SK-N-SH (cell line): ENCODE measurements around the gene TXNRD2. TPM values are rescaled to one million over a fixed set of nuclear protein-coding genes. Genes with fewer than 3 reads are reported as not detected.

Source experiments
- CTCF ChIA-PET: fragments of 300-600, 350-600 bp; formaldehyde crosslinking; extraction: SDS; loops from one replicate; lab custom pipeline; 2021; lab: Yijun Ruan, JAX
- POLR2A ChIA-PET: fragments of 350-600 bp; sonication (Branson Sonifier 250); formaldehyde crosslinking; extraction: SDS; loops from one replicate; lab custom pipeline; 2020; ENCODE audit warnings: antibody characterized with exemption, inconsistent platforms; lab: Yijun Ruan, JAX
- DNase-seq: peaks from one replicate; pipeline ENCODE4 v3.0.0; 2012
- H2AFZ ChIP-seq: fragments of 200-600 bp; sonication (generic); 2 replicates; pipeline ENCODE4 v1.8.1; 2016; ENCODE audit warnings: antibody characterized with exemption, mild to moderate bottlenecking, low read depth
- H3F3A ChIP-seq: fragments of 200-600 bp; sonication (generic); replicated peaks from 2 replicates; pipeline ENCODE3; 2016; ENCODE audit warnings: antibody characterized with exemption, mild to moderate bottlenecking; ENCODE audit not compliant: insufficient read depth
- H3K27ac ChIP-seq, 2 experiments: fragments of 200-500 bp in 1 of 2; fragments of 200-600 bp in 1 of 2; sonication (Bioruptor generic) in 1 of 2; sonication (generic), shearing (Covaris generic) in 1 of 2; 2 replicates each; pipeline versions ENCODE4 v1.5.1 to v1.6.1; 2014 to 2016; ENCODE audit warnings: low read depth in 2 of 2, inconsistent platforms in 1 of 2, low read length in 1 of 2, mild to moderate bottlenecking in 1 of 2, mixed read lengths in 1 of 2
- H3K27me3 ChIP-seq: fragments of 200-600 bp; sonication (generic), shearing (Covaris generic); 2 replicates; pipeline ENCODE4 v1.6.1; 2016; ENCODE audit warnings: mixed run types; ENCODE audit not compliant: insufficient read depth
- H3K36me3 ChIP-seq, 2 experiments: fragments of 200-500 bp in 1 of 2; fragments of 200-600 bp in 1 of 2; sonication (Bioruptor generic) in 1 of 2; sonication (generic) in 1 of 2; replicated peaks in 1 of 2; 2 replicates each; pipeline versions ENCODE3 to v1.5.1; 2014 to 2016; ENCODE audit warnings: low read length in 1 of 2, mild to moderate bottlenecking in 1 of 2; ENCODE audit not compliant: insufficient read depth in 2 of 2, control insufficient read depth in 1 of 2
- H3K4me1 ChIP-seq, 2 experiments: fragments of 200-500 bp in 1 of 2; fragments of 200-600 bp in 1 of 2; sonication (Bioruptor generic) in 1 of 2; sonication (generic), shearing (Covaris generic) in 1 of 2; 2 replicates each; pipeline versions ENCODE4 v1.5.1 to v1.6.1; 2014 to 2016; ENCODE audit warnings: low read depth in 1 of 2, low read length in 1 of 2, mixed run types in 1 of 2; ENCODE audit not compliant: insufficient read depth in 2 of 2, control insufficient read depth in 1 of 2
- H3K4me2 ChIP-seq: fragments of 200-600 bp; sonication (generic), shearing (Covaris generic); 2 replicates; pipeline ENCODE4 v1.6.1; 2017; ENCODE audit warnings: mixed run types
- H3K4me3 ChIP-seq, 2 experiments: fragments of 200-500 bp in 1 of 2; fragments of 200-600 bp in 1 of 2; sonication (Bioruptor generic) in 1 of 2; sonication (generic), shearing (Covaris generic) in 1 of 2; 2 replicates each; pipeline versions ENCODE4 v1.5.1 to v1.8.1; 2014 to 2016; ENCODE audit warnings: low read depth in 2 of 2, inconsistent platforms in 1 of 2, low read length in 1 of 2, mild to moderate bottlenecking in 1 of 2, mixed read lengths in 1 of 2, moderate library complexity in 1 of 2
- H3K79me2 ChIP-seq: fragments of 200-600 bp; sonication (generic); 2 replicates; pipeline ENCODE4 v1.8.1; 2017; ENCODE audit warnings: mild to moderate bottlenecking; ENCODE audit not compliant: insufficient read depth
- H3K9ac ChIP-seq: fragments of 200-600 bp; sonication (generic); 2 replicates; pipeline ENCODE4 v1.6.1; 2017; ENCODE audit warnings: mixed run types
- H3K9me2 ChIP-seq: fragments of 200-600 bp; sonication (generic); 2 replicates; pipeline ENCODE4 v1.6.1; 2017; ENCODE audit warnings: mixed run types
- H3K9me3 ChIP-seq: fragments of 200-600 bp; sonication (generic); 2 replicates; pipeline ENCODE4 v1.6.1; 2017; ENCODE audit warnings: mixed run types, mild to moderate bottlenecking, moderate library complexity
- H4K20me1 ChIP-seq: fragments of 200-600 bp; sonication (generic); 2 replicates; pipeline ENCODE4 v1.6.1; 2017; ENCODE audit warnings: mild to moderate bottlenecking, mixed run types; ENCODE audit not compliant: insufficient read depth
- CHD2 ChIP-seq: fragments of 150-350 bp; IDR thresholded peaks from 2 replicates; pipeline ENCODE4 v1.6.1; 2018; ENCODE audit warnings: low read length; ENCODE audit not compliant: partially characterized antibody
- CTCF ChIP-seq: fragments of 200-600 bp; sonication (generic); IDR thresholded peaks from 2 replicates; pipeline ENCODE4 v1.6.1; 2017; ENCODE audit warnings: antibody characterized with exemption, mild to moderate bottlenecking, moderate library complexity
- EP300 ChIP-seq, 2 experiments: IDR thresholded peaks; 2 replicates each; pipeline versions ENCODE4 v1.4.0 to v1.6.1; 2012; ENCODE audit warnings: borderline replicate concordance in 1 of 2, low read depth in 1 of 2, low read length in 1 of 2
- IRF3 ChIP-seq: fragments of 150-350 bp; IDR thresholded peaks from 2 replicates; pipeline ENCODE4 v1.6.1; 2016; ENCODE audit warnings: mild to moderate bottlenecking, low read depth, low read length
- MAX ChIP-seq: IDR thresholded peaks from 2 replicates; pipeline ENCODE4 v1.4.0; 2012; ENCODE audit warnings: low read depth
- MEF2A ChIP-seq: IDR thresholded peaks from 2 replicates; pipeline ENCODE4 v1.4.0; 2012; ENCODE audit warnings: low read depth, borderline replicate concordance
- NFIC ChIP-seq: IDR thresholded peaks from 2 replicates; pipeline ENCODE4 v1.4.0; 2012; ENCODE audit warnings: borderline replicate concordance
- PBX3 ChIP-seq: IDR thresholded peaks from 2 replicates; pipeline ENCODE4; 2012
- POLR2AphosphoS5 ChIP-seq: IDR thresholded peaks from 2 replicates; pipeline ENCODE4 v1.6.1; 2012; ENCODE audit warnings: low read depth, low read length
- RCOR1 ChIP-seq: fragments of 150-350 bp; IDR thresholded peaks from 2 replicates; pipeline ENCODE4 v1.6.1; 2017; ENCODE audit warnings: antibody characterized with exemption, low read length
- REST ChIP-seq: IDR thresholded peaks from 2 replicates; pipeline ENCODE4 v1.6.1; 2012; ENCODE audit warnings: mild to moderate bottlenecking, low read depth, low read length, moderate library complexity
- RFX5 ChIP-seq: IDR thresholded peaks from 2 replicates; pipeline ENCODE4 v1.6.1; 2012; ENCODE audit warnings: mild to moderate bottlenecking, improper control_type of control experiment, low read length
- RXRA ChIP-seq: IDR thresholded peaks from 2 replicates; pipeline ENCODE4 v1.4.0; 2012; ENCODE audit warnings: low read depth, mild to moderate bottlenecking, borderline replicate concordance
- SIN3A ChIP-seq: IDR thresholded peaks from 2 replicates; pipeline ENCODE4 v1.6.1; 2012; ENCODE audit warnings: low read depth, mild to moderate bottlenecking, low read length, moderate library complexity, borderline replicate concordance
- SMC3 ChIP-seq: IDR thresholded peaks from 2 replicates; pipeline ENCODE4 v1.6.1; 2012; ENCODE audit warnings: low read depth, low read length, improper control_type of control experiment
- TAF1 ChIP-seq: IDR thresholded peaks from 2 replicates; pipeline ENCODE4 v1.6.1; 2012; ENCODE audit warnings: low read depth, mild to moderate bottlenecking, low read length, moderate library complexity, borderline replicate concordance
- TEAD4 ChIP-seq: IDR thresholded peaks from 2 replicates; pipeline ENCODE4 v1.4.0; 2012; ENCODE audit warnings: mild to moderate bottlenecking, borderline replicate concordance; ENCODE audit not compliant: insufficient read depth
- WGBS: methylation state at CpG from one replicate; pipeline ENCODE4 v1.1.6; 2017; ENCODE audit warnings: low lambda C conversion rate; 5-methylcytosine and 5-hydroxymethylcytosine counted together
- polyA plus RNA-seq, 3 experiments: library from polyadenylated mRNA; depleted of rRNA; stranded (reverse); fragments of >200 nt; gene quantifications; 2 replicates each; pipeline ENCODE4 v1.2.3, GENCODE V29; 2012

The TXNRD2 gene
- polyA plus RNA-seq, 1 of the 3 experiments (the other 2 are of a cell fraction) = 34.7 TPM

GRCh38 chr22:19921544-19922081 lies 20.0 kb downstream of the TXNRD2 start:
- H3K9me2 ChIP-seq = no peaks in the 10 kb centered on the region
- H3K4me3 ChIP-seq = no peak overlapping the region
- H3K79me2 ChIP-seq = no peaks in the 10 kb centered on the region
- no peak overlapping the region for H2AFZ ChIP-seq
- H3K4me1 ChIP-seq = no peaks in the 10 kb centered on the region
- DNase-seq = no peak
- H3K4me2 ChIP-seq = no peak overlapping the region
- no peaks in the 10 kb centered on the region for H3K9me3 ChIP-seq
- no peaks in the 10 kb centered on the region for H3F3A ChIP-seq
- no peak overlapping the region for H3K9ac ChIP-seq
- H4K20me1 ChIP-seq = no peaks in the 10 kb centered on the region
- no peaks in the 10 kb centered on the region for H3K27me3 ChIP-seq
- ChIA-PET CTCF (interaction anchor here (2.4 to 4.7 kb wide), 2 partner anchors 11 to 191 kb away, joined by 8 to 21 read pairs; no protein-coding TSS in a partner anchor), POLR2A (no interaction called here)
- TF ChIP-seq RCOR1 = no peak
- TF ChIP-seq SIN3A = no peak
- TF ChIP-seq RFX5 = no peak
- no peak for TF ChIP-seq SMC3
- no peak for TF ChIP-seq EP300 (IDR thresholded peaks at IDR 0.05; ENCODE audit: borderline replicate concordance in 1 of 2, low read depth in 1 of 2, low read length in 1 of 2)
- TF ChIP-seq TEAD4 = no peak
- TF ChIP-seq REST = no peak
- H3K36me3 ChIP-seq = peaks cover 0 to 13% of the 10 kb centered on the region in 2 experiments
- WGBS = 83% methylated on average over 3 of the region's 3 CpGs
- H3K27ac ChIP-seq = no peak overlapping the region

GRCh38 chr22:19919701-19920363 lies 21.8 kb downstream of the TXNRD2 start:
- Histone ChIP-seq H4K20me1 (no peaks in the 10 kb centered on the region), H3K4me1 (no peaks in the 10 kb centered on the region), H3K9me3 (no peaks in the 10 kb centered on the region), H3K4me3 (no peak overlapping the region), H3K27ac (no peak overlapping the region), H3K79me2 (no peaks in the 10 kb centered on the region), H3K27me3 (no peaks in the 10 kb centered on the region), H3K36me3 (peaks cover 1 to 25% of the 10 kb centered on the region in 2 experiments), H3F3A (no peaks in the 10 kb centered on the region), H3K4me2 (no peak overlapping the region), H2AFZ (no peak overlapping the region), H3K9me2 (no peaks in the 10 kb centered on the region), H3K9ac (no peak overlapping the region)
- TF ChIP-seq NFIC = no peak
- TF ChIP-seq IRF3 = no peak
- TF ChIP-seq RXRA = no peak
- TF ChIP-seq TAF1 = no peak
- TF ChIP-seq RCOR1 = no peak
- no peak for TF ChIP-seq RFX5
- TF ChIP-seq POLR2AphosphoS5 = no peak
- TF ChIP-seq MEF2A = no peak
- TF ChIP-seq MAX = no peak
- TF ChIP-seq CHD2 = no peak
- no peak for TF ChIP-seq PBX3
- no peak for TF ChIP-seq CTCF
- ChIA-PET POLR2A (no interaction called here), CTCF (interaction anchor here (2.5 to 11.4 kb wide), 2 partner anchors 9 to 189 kb away, joined by 15 to 297 read pairs; no protein-coding TSS in a partner anchor)
- no peak for DNase-seq
- 91% methylated on average over 9 of the region's 13 CpGs for WGBS
